Stimulated activated CD8-positive, alpha-beta memory T cell treated with anti-CD3 and anti-CD28 coated beads, Interleukin-15, amount 100 ng/mL, for 1 hour (primary cell): ENCODE measurements around the gene TMED1.

Experiments
- DNase-seq: peaks from one replicate; pipeline ENCODE4 v3.0.0-alpha.2; 2020; ENCODE audit warnings: low read depth

Gene TMED1

DNA sequence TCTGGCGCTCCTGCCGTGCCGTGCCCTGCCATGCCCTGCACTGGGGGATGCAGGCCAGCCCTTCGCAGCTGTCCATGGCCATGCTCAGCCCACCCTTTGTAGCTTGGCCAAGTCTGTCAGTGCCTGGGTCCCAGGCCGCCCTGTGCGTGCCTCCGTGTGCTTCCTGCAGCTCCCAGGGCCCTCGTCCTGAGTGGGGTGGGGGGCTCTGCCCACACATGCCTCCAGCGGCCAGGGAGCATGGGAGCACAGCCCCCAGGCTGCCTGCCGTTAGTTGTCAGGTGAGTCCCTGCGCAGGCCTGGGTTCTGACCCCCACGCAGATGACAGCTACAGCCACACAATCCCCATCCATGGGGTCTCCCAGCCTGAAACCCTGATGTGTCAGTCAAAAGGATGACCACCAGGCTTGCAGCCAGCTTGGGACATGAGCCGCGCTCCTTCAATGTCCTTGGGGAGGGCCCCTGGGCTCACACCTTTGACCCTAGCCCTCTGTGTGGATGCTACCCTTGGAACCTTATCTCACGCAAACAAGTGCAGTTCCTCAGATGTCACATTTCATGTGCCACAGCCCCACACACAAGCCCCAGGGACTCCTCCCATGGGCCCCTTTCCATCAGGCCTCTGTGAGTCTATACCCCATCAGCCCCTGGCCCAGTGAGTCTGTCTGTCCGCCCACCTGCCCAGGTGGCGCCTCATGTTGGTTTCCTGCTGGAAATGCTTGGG lies 24.5 kb downstream of the TMED1 start:
- no peak for DNase-seq

DNA sequence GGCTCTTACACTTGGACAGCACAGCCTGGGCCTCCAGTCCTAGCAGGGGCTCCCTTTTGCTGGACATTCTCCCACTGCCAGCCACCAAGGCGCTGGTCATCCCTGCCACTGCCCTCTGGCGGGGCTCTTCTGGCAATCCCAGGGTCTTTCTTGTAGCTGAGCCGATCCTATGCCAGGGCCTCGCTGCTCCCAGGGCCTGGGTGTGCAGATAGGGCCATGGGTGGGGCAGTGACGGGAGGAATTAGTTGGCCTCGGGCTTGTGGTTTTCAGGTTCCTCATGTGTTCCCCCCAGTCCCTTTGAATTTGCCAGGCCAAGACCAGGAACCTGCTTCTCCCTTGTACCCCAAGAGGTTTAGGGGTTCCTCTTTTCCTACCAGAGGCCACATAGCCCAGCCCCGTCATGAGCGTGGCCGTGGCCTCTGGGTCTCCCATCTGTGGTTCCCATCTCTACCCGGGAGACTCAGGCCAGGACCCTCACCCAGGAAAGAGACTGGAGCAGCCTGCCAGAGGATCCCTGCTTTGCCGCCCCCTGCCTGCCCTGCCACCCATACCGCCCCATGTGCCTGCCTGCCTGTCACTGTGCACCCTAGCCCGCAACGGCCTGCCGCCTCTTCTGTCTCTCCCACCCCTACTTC lies 26.2 kb downstream of the TMED1 start:
- DNase-seq = no peak

DNA sequence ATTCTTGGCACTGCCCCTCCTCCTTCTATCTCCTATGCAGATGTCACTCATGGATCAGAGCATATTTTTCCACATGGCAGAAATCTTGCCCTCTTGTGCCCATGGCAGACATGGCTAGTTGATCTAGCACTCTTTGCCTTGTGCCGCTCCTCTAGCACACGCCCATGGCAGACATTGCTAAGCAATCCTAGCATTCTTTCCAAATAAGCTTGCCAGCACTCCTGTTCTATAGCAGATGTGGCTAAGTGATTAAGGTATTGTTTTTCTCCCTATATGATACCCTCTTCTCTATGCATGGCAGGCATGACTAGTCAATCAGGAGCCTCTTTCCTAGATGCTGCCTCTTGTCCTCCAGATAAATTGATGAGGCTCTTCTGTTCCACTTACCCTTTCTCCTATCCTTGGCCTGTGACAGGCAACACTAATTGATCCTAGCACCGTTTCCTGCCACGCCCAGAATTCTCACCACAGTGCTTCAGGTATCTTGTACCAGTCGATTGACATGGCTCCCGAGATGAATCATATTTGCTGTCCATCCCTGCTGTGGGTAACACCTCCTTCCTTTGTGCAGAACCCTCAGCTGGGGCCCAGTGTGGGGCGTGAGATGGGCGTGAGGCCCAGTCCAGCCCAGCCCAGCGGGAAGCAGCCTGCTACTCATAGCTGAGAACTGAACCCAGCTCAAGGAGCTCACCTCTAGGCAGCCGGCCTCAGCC lies 26.9 kb downstream of the TMED1 start:
- no peak for DNase-seq

DNA sequence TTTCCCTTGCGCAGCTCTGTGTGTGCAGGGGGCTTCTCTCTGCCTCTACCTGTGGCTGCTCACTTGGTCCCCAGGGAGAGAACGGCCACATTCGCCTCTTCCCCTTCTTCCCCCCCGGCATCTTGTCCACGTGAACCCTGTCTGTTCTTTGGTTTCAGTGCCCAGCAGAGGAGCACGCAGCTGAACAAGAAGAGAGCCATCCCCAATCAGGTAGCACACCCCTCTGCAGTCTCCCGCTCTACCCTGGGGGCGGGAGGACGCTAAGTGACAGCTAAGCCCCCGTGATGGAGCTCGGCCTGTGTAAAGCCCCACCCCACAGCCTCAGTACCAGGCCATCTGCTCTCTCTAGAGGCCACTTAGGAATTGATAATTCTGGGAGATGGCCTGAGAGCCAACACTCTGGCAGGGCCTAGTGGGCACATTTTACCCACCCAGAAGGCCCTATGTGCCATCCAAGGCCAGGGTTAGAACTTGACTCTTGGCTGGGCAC lies 30.2 kb downstream of the TMED1 start:
- DNase-seq = no peak

DNA sequence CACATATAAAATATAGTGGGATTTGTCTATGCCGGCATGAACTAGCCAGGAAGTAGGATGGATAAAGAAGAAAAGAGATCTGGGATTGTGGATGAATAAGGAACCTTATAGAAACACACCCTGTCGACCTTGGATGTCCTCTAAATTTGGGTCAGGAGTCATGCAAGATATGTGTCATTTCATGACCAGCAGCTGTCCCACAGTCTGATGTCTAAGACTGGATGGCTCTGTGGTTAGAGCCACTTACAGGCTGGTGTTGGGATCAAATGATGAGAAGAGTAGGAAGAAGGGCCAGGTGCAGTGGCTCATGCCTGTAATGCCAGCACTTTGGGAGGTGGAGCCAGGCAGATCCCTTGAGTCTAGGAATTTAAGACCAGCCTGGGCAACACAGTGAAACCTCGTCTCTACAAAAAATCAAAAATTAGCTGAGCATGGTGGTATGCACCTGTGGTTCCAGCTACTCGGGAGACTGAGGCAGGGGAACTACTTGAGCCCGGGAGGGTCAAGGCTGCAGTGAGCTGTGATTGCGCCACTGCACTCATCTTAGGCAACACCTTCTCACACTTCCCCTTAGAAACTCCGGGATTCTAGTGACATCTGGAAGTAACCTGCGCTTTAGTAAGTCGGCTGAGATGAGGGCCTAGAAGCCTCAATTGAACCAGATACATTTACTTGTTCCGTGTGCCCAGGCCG lies 30.8 kb downstream of the TMED1 start:
- no peak for DNase-seq

DNA sequence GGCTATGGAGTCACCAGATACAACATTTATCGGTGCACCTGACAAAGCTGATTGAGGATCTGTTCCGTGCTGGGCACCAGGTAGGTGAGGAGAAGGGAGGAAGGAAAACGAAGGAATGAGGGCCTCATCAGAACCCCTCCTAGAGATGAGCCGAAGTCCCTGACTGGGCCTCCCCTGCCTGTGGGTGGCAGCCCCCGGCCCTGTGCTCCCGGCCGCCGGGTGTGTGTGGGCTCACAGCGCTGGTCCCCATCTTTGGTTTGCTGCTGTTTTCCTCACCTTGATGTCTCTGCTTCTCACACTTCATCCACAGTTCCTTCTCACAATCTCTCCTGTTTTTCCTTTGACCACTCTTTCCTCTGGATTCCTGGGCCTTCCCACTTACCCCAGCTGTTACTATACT lies 32.8 kb downstream of the TMED1 start:
- DNase-seq = no peak

DNA sequence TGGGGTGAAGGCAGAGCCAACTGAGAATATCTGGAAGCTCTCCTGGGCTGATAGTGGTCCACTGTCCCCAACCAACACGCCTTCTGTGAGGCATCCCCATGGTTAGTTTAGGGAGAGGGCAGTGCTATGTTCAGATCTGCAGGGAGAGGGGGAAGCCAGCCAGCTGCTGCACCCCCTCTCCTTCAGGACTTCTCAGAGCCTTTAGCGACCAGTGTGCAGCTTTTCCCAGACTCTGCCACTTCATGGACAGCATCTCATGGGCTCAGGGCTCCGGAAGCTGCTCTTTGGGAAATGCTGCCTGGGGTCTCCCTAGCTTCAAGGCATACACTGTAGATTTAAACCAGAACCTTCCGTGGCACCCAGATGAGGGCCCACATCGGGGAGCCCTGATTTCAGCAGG lies 33.5 kb downstream of the TMED1 start:
- no peak for DNase-seq

DNA sequence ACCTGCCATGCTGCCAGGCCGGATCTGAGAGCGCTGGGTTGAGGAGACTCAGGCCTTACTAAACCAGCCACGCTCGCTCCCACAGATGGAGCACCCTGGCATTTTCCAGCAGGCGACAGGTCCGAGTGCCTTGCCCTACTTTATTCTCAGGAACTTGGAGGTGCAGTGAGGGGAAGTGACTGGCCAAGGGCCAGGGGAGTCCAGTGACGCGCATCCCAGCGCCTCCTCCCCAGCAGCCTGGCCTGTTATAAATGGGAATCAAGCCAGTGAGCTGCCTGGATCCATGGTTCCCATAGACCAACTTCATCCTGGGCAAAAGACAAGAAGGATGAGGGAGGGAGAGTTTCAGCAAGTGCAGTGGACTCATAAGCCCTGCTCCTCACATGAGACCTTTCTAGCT lies 35.5 kb downstream of the TMED1 start:
- DNase-seq = no peak

DNA sequence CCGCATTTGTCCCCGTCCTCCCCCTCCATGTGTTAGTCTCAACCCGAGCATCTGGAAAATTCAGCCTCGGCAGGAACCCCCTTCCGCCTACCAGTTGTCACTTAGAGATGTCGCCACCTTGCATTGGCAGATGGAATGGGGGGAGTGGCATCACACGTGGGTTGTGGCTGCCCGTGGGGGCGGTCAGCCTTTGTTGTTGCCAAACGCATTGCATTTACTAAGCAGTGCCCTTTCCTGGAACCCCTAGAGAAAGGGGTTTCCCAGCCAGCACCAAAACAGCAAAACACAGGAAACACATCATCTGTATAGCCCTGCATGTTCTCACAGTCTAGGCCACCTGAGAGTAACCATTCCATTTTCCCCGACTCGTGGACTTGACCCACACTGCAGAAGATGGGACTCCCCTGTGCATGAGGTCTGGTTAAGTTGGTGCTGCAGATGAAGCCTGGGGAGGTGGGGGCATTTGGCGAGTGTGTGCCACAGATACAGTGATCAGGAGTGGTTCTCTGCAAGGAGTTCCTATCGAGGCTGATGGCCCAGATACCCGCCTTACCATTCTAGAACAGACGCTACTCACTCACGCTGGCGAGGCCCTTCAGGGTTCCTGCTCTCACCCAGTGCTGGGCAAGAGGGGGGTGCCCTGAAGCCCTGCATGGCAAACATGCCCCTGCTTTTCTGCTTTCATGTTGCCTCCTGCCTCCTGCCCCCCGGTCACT lies 38.3 kb downstream of the TMED1 start:
- DNase-seq = peak; percentile 71

DNA sequence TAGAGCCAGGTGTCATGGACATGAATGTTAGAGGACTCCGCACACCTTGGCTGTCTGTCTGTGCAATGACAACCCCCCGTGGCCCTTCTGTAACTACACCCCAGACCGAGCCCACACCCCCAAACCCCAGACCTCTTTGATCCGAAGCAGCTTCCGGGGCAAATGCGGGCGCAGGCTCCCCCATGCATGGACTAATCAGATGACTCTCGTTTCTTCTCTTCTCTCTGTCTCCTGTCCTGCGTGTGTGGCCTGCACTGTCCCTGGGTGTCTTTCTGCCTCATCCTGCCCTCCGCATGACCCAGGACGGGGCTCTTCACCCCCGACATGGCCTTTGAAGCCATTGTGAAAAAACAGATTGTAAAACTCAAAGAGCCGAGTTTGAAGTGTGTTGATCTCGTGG lies 38.9 kb downstream of the TMED1 start:
- DNase-seq = no peak

DNA sequence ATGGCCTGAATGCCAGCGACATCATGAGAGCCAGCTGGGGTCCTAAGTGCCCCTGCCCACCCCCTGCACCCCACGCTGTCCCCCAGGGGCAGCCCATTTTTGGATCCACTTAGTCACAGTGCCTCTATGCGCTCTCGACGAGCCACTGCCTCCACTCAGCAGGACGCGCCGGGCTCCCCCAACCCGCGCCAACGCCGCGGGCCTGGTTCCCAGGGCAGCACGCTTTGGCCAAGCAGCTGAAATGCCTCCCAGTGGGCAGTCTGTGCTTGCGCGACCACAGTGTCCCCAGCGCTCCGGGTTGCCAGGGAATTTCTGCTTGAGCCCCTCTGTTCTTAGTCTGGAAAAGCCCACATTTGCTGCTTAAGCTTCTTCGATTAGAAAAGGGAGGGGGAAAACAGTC lies 39.4 kb downstream of the TMED1 start:
- DNase-seq = no peak

DNA sequence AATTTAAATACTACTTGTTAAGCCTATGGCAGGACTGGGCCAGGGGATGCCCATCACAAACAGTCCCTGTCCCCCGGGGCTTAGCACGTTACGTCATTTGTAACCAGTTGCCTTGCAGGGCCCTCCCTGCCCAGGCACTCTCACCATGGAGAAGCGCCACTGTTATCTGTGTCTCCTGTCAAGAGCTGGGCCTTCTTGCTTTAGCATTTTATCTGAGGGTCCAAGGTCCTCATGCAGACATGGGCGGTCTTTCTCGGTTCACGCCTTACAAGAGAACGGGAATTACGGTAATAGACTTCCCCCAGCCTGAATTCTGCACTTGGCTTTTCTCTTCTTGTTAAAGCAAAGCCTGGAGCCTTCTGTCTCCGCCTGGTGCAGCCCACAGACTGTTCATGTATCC lies 46.1 kb downstream of the TMED1 start:
- DNase-seq = no peak

DNA sequence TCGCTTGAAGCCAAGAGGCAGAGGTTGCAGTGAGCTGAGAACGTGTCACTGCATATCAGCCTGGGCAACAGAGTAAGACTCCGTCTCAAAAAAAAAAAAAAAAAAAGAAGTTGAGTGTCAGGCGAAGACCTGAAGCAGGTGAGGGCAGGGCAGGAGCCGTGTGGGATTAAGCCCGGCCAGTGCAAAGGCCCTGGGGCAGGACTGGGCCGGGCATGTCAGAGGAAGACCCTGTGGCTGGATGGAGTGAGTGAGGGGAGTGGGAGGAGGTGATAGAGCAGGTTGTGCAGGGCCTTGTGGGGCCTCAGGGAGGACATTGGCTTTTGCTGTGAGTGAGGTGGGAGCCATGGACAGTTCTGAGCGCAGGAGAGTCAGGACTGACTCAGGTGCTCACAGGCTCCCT lies 47.9 kb downstream of the TMED1 start:
- no peak for DNase-seq

DNA sequence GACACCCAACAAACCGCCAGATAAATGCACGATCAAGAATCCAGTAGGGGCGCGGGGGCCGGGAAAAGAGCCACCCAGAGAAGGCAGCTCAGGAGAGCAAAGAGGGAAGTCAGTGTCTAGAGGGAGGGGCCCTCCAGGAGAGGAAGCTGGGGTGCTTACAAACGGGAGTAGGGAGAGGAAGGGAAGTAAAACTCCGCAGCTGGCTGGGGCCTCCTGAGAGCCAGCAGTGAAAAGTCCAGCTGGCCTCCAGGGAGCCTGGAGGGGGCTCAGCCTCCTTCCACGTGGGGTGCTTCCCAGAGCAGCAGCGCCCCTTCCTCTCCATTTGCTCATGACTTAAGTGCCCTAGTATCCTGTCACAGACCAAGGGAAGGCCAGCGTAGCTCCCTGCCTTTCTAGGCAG lies 51.8 kb downstream of the TMED1 start:
- no peak for DNase-seq

DNA sequence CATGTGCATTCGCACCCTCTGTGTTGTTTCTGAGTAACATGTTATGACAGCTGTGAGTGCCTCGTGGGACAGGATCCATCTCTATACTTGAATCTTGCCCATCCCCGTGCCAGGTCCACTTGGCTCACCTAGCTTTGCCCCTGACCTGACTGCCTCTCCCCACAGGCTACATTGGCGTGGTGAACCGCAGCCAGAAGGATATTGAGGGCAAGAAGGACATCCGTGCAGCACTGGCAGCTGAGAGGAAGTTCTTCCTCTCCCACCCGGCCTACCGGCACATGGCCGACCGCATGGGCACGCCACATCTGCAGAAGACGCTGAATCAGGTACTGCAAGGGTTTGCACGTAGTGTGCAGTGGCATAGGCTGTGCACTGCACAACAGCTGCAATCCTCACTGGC lies 53.2 kb downstream of the TMED1 start:
- DNase-seq = no peak
